HG03066 (cell line): ENCODE data around the gene CEP290.

Experiments
- ATAC-seq: cut with Tn5 transposase; IDR thresholded peaks from one replicate; pipeline ENCODE4 v1.9.1; 2021; ENCODE audit warnings: low read depth; ENCODE audit not compliant: unreplicated experiment

CEP290 gene, protein sequence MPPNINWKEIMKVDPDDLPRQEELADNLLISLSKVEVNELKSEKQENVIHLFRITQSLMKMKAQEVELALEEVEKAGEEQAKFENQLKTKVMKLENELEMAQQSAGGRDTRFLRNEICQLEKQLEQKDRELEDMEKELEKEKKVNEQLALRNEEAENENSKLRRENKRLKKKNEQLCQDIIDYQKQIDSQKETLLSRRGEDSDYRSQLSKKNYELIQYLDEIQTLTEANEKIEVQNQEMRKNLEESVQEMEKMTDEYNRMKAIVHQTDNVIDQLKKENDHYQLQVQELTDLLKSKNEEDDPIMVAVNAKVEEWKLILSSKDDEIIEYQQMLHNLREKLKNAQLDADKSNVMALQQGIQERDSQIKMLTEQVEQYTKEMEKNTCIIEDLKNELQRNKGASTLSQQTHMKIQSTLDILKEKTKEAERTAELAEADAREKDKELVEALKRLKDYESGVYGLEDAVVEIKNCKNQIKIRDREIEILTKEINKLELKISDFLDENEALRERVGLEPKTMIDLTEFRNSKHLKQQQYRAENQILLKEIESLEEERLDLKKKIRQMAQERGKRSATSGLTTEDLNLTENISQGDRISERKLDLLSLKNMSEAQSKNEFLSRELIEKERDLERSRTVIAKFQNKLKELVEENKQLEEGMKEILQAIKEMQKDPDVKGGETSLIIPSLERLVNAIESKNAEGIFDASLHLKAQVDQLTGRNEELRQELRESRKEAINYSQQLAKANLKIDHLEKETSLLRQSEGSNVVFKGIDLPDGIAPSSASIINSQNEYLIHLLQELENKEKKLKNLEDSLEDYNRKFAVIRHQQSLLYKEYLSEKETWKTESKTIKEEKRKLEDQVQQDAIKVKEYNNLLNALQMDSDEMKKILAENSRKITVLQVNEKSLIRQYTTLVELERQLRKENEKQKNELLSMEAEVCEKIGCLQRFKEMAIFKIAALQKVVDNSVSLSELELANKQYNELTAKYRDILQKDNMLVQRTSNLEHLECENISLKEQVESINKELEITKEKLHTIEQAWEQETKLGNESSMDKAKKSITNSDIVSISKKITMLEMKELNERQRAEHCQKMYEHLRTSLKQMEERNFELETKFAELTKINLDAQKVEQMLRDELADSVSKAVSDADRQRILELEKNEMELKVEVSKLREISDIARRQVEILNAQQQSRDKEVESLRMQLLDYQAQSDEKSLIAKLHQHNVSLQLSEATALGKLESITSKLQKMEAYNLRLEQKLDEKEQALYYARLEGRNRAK (N-terminal part only)

GRCh38 chr12:88141774-88142609 lies at the start of gene CEP290, which contains the start of gene TMTC3:
TSS of gene CEP290 (minus strand) at chr12:88142088. CDS start at chr12:88141307, 781 bp downstream.
TSS of gene TMTC3 (plus strand) at chr12:88142307. CDS start at chr12:88148316, 6,009 bp downstream.
- ATAC-seq: peak; percentile 96

- no peak for ATAC-seq
Measured at GRCh38 chr12:88188180-88188579, 46.3 kb upstream of the CEP290 start.

GRCh38 chr12:88187571-88187970 lies 45.7 kb upstream of the CEP290 start:
- ATAC-seq: no peak

- no peak for ATAC-seq
Measured at GRCh38 chr12:88185988-88186387, 44.1 kb upstream of the CEP290 start.

GRCh38 chr12:88185279-88185678 lies 43.4 kb upstream of the CEP290 start:
- no peak for ATAC-seq

DNA sequence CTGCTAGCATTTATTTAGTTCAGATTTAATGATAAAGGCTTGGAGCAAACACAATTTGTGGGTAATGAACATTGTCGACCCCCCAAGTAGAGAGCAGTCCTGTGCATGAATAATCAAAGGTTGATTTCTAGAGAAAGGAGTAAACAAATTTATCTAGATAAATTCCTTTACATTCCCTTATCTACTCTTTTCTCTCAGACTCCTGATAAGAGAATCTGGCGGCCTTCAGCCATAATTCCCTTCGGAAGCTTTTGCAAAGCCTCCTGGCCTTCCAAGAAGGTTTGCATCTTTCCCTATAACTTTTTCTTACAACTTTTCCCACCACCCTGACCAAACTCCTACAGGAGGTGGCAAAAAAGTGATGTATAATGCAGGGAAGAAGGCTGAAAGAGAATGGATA lies 42.3 kb upstream of the CEP290 start:
- no peak for ATAC-seq

DNA sequence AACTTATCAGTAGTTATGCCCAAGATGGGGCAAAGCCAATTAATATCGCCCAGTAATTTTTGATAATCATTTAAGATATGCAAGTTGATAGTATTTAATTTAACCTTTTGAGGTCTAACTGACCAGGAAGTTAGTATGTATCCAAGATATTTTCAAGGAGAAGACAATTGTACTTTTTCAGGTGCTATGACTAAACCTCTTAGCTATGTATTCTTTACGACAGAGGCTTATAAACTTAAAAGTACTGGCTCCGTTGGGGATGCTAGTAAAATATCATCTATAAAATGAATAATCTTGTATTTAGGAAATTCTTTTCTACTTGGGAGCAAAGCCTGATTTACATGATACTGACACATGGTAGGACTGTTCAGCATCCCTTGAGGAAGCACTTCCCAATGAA lies 40.5 kb upstream of the CEP290 start:
- no peak for ATAC-seq

DNA sequence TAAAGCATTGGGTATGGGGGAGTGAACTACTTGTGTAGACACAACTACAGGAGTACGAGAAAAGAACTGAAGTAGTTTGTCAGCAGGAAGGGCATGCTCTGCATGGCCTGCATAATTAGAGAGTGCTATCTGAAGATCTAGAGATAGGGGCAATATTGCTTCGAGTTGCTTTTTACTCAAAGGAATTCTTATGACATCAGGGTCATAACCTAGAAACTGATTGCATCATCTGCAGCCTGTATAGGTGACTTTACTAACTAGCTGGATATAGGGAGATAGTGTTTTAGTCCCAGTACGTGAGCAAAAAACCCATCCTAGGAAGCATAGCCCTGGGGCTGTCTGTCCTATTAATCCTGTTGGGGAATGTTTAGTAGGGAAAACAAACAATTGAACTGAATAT lies 40.0 kb upstream of the CEP290 start:
- ATAC-seq: no peak

DNA sequence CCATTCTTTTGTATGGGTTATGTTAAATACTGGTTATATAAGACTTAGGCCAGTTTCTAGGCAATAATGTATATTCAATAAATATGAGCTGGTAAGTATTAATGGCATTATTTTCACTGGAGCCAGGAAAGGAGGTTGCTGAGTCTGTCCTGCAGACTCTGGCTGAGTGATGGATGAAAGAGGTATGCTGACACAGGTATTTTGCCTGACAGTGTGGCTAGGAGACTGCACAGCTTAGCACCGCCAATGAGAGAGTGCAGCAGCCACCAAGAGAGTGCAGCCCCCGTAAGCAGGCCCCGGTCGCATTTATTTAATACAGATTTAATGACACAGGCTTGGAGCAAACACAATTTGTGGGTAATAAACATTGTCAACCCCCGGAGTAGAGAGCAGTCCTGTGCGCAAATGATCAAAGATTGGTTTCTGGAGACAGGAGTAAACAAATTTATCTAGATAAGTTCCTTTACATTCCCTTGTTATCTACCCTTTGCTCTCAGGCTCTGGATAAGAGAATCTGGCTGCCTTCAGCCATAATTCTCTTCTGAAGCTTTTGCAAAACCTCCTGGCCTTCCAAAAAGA lies 37.6 kb upstream of the CEP290 start:
- ATAC-seq: no peak

DNA sequence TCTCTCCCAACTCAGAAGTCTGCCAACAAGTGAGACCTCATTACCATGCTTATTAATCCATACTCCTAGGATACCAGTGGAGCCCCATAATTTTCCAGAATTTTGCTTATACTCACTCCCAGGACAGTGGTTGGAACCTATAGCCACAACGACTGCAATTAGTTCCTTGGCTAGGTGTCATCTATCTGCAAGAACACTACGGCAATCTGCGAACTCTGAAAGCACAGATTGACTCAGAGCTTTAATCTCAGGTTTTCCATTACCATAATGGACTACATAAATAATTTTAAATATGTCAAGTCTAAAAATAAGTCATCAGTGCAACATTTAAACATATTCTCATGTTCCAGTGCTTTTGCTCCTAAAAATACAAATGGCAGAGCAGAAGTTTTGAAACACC lies 33.7 kb upstream of the CEP290 start:
- ATAC-seq: no peak

GRCh38 chr12:88172844-88173407 lies 31.0 kb upstream of the CEP290 start:
- ATAC-seq: no peak

DNA sequence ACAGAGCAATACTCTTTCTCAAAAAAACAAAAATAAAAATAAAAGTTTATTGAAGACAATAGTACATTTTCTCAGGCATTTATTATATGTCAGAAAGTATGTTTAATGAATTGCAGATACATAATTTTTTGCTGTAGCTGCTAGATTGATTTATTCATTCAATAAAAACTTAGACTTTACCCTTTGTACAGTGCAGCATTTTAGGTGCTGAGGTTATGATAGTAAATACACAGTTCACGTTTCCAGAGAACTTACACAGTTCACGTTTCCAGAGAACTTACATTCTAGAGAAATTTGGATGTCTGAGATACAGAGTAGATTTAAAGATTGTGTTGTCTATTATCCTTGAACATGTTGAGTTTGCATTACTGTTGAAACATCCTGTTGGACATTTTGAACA lies 25.5 kb upstream of the CEP290 start:
- no peak for ATAC-seq

- ATAC-seq: no peak
Measured at GRCh38 chr12:88166179-88166578, 24.3 kb upstream of the CEP290 start.

- ATAC-seq: no peak
Measured at GRCh38 chr12:88163371-88163770, 21.5 kb upstream of the CEP290 start.

- ATAC-seq: no peak
Measured at GRCh38 chr12:88156075-88156654, 14.3 kb upstream of the CEP290 start.

GRCh38 chr12:88153959-88154358 lies 12.1 kb upstream of the CEP290 start:
- ATAC-seq: no peak

DNA sequence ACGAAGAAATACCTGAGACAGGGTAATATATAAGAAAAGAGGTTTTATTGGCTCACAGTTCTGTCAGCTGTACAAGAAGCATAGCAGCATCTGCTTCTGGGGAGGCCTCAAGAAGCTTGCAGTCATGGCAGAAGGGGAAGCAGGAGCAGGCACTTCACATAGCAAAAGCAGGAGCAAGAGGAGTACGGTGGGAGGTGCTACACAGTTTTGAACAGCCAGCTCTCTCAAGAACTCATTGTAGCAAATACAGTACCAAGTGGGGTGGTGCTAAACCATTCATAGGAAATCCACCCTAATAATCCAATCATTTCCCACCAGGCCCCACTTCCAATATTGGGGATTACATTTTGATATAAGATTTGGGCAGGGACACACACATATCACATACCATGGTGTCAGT lies 8.2 kb upstream of the CEP290 start:
- ATAC-seq: no peak

DNA sequence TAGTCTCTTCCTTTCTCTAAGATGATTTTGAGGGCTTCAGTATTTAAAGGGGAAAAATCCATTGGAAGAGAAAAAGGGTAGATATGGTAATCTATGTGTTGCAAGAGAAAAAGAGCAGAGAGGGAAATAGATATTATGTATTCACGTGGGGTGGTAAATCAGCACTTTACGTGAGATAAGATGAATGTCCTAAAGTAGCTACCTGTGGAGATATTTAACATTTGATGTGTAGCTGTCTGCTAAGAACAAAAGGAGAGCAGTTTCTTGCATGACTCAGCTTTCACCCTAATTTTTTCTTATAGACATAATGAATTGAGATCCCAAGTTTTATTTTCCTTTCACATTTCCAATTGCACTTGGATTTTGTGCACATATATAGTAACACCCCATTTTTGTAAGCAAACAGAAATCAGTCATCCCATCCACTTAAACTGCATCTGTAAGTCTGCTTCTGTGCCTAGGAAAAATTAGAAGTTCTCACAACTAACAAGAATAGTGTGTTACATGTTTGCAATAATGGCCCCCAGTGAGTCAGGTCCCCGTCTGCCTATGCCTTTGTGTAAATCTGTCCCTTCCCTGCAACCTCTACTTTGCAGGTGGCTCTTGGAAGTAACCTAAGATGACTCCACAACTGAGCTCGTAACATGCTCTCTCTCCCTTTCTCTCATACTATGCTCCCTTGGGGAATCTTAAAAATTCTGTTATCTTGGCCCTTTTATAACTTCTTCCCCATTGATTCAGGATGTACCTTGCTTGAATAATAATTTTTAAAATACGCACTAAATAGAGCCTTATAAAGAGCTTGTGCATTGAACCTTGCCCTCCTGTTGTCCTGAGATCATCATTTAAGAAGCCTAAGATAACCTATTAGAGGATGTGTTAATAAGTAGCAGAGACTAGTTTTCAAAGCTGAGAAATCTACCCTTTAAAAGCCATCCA lies 3.9 kb upstream of the CEP290 start:
- ATAC-seq: no peak
